HepG2 (cell line): ENCODE data around the gene APBB2. TPM values are rescaled to one million over a fixed set of nuclear protein-coding genes. Genes with fewer than 3 reads are reported as not detected.
A peak's percentile ranks its signal among the peaks of the same experiment; 100 is the strongest.

ENCODE experiments used
- CBX5 ChIP-seq: sonication (generic); formaldehyde crosslinking; IDR thresholded peaks from 2 replicates; pipeline ENCODE4 v1.4.0; 2020; ENCODE audit warnings: missing genetic modification reagents, borderline replicate concordance
- ELF3 ChIP-seq: IDR thresholded peaks from 2 replicates; pipeline ENCODE4 v1.6.1; 2016; ENCODE audit warnings: missing genetic modification reagents, missing compliant biosample characterization
- FOXO1 ChIP-seq: sonication (generic); formaldehyde crosslinking; IDR thresholded peaks from 2 replicates; pipeline ENCODE4 v1.4.0; 2020; ENCODE audit warnings: missing genetic modification reagents
- HES4 ChIP-seq: sonication (generic); formaldehyde crosslinking; IDR thresholded peaks from 2 replicates; pipeline ENCODE4 v1.9.0; 2021; ENCODE audit warnings: mild to moderate bottlenecking, missing genetic modification reagents, borderline replicate concordance
- HNRNPL ChIP-seq: fragments of 200-400 bp; formaldehyde crosslinking; IDR thresholded peaks from 2 replicates; pipeline ENCODE4 v1.6.1; 2017; ENCODE audit warnings: mild to moderate bottlenecking, low read depth, low read length
- HOXA5 ChIP-seq: sonication (generic); formaldehyde crosslinking; IDR thresholded peaks from 2 replicates; pipeline ENCODE4 v1.4.0; 2020; ENCODE audit warnings: missing genetic modification reagents
- KDM3A ChIP-seq: IDR thresholded peaks from 2 replicates; pipeline ENCODE4 v1.6.1; 2018; ENCODE audit warnings: low read depth, missing compliant biosample characterization
- KLF9 ChIP-seq: IDR thresholded peaks from 2 replicates; pipeline ENCODE4 v1.6.1; 2016; ENCODE audit warnings: low read depth
- NCOA2 ChIP-seq: sonication (generic); formaldehyde crosslinking; IDR thresholded peaks from 2 replicates; pipeline ENCODE4 v1.8.0; 2022; ENCODE audit warnings: inconsistent platforms
- NFAT5 ChIP-seq: sonication (generic); formaldehyde crosslinking; IDR thresholded peaks from 2 replicates; pipeline ENCODE4 v1.4.0; 2020; ENCODE audit warnings: missing genetic modification reagents
- NR0B2 ChIP-seq: sonication (generic); formaldehyde crosslinking; IDR thresholded peaks from 2 replicates; pipeline ENCODE4 v1.4.0; 2020; ENCODE audit warnings: mild to moderate bottlenecking, missing genetic modification reagents
- POLR2G ChIP-seq: fragments of 200-400 bp; formaldehyde crosslinking; IDR thresholded peaks from 2 replicates; pipeline ENCODE4 v1.6.1; 2018; ENCODE audit warnings: mild to moderate bottlenecking, low read depth, low read length, moderate library complexity
- REXO4 ChIP-seq: sonication (generic); formaldehyde crosslinking; IDR thresholded peaks from 2 replicates; pipeline ENCODE4 v1.8.0; 2022; ENCODE audit warnings: missing genetic modification reagents, mild to moderate bottlenecking, borderline replicate concordance
- SATB2 ChIP-seq: sonication (generic); formaldehyde crosslinking; IDR thresholded peaks from 2 replicates; pipeline ENCODE4 v1.5.0; 2020; ENCODE audit warnings: missing genetic modification reagents
- SMAD1 ChIP-seq: sonication (generic); formaldehyde crosslinking; IDR thresholded peaks from 2 replicates; pipeline ENCODE4 v1.4.0; 2020; ENCODE audit warnings: missing genetic modification reagents, low read depth, mild to moderate bottlenecking, borderline replicate concordance
- SRY ChIP-seq: sonication (generic); formaldehyde crosslinking; IDR thresholded peaks from 2 replicates; pipeline ENCODE4 v1.8.0; 2022; ENCODE audit warnings: mild to moderate bottlenecking, missing genetic modification reagents
- ZBTB42 ChIP-seq: sonication (generic); formaldehyde crosslinking; IDR thresholded peaks from 2 replicates; pipeline ENCODE4 v1.5.0; 2020; ENCODE audit warnings: mild to moderate bottlenecking, missing genetic modification reagents
- ZNF44 ChIP-seq: sonication (generic); formaldehyde crosslinking; IDR thresholded peaks from 2 replicates; pipeline ENCODE4 v1.5.1; 2020; ENCODE audit warnings: mild to moderate bottlenecking, missing genetic modification reagents
- ZNF512 ChIP-seq: sonication (generic); formaldehyde crosslinking; IDR thresholded peaks from 2 replicates; pipeline ENCODE4 v1.4.0; 2020; ENCODE audit warnings: mild to moderate bottlenecking, missing genetic modification reagents
- ZNF549 ChIP-seq: sonication (generic); formaldehyde crosslinking; IDR thresholded peaks from 2 replicates; pipeline ENCODE4 v1.5.0; 2020; ENCODE audit warnings: missing genetic modification reagents
- ZNF556 ChIP-seq: sonication (generic); formaldehyde crosslinking; IDR thresholded peaks from 2 replicates; pipeline ENCODE4 v1.4.0; 2020; ENCODE audit warnings: mild to moderate bottlenecking, missing genetic modification reagents, borderline replicate concordance
- ZNF576 ChIP-seq: sonication (generic); formaldehyde crosslinking; IDR thresholded peaks from 2 replicates; pipeline ENCODE4 v1.4.0; 2020; ENCODE audit warnings: mild to moderate bottlenecking, missing genetic modification reagents
- ZSCAN22 ChIP-seq: sonication (generic); formaldehyde crosslinking; IDR thresholded peaks from 2 replicates; pipeline ENCODE4 v1.4.0; 2020; ENCODE audit warnings: mild to moderate bottlenecking, missing genetic modification reagents
- polyA plus RNA-seq, 8 experiments: library from polyadenylated mRNA; depleted of rRNA in 3 of 8; stranded (reverse) in 7 of 8; unstranded in 1 of 8; fragments of >200 nt; fragmentation: Illumina TruSeq in 4 of 8; extraction: Trizol in 4 of 8; gene quantifications; 2 replicates each; pipeline versions ENCODE4 v1.2.1 to v1.2.3, GENCODE V29; 2011 to 2016; ENCODE audit warnings: low read depth in 4 of 8, missing spikeins in 1 of 8, mixed read lengths in 1 of 8; ENCODE audit not compliant: insufficient read depth in 1 of 8
- total RNA-seq, 5 experiments: library from RNA; depleted of rRNA; stranded (reverse); fragments of >200 nt; fragmentation: Illumina TruSeq; extraction: Trizol; gene quantifications; 2 replicates each; pipeline ENCODE4 v1.2.3, GENCODE V29; 2016; ENCODE audit warnings: low read depth in 1 of 5

Gene APBB2
- total and polyA plus RNA-seq, 2 of the 13 experiments (the other 11 are each of a cell fraction or from before 2014, with no cell fraction given): 11.7 to 17.0 TPM

- TF ChIP-seq POLR2G (peak; percentile 95), ZSCAN22 (no peak; the same call in 1 of the 2 replicates), NFAT5 (no peak), REXO4 (no peak), ELF3 (CRISPR knock-in tag) (peak; percentile 89), KDM3A (CRISPR knock-in tag) (peak; percentile 85; the same call in 1 of the 2 replicates), ZNF44 (CRISPR knock-in tag) (no peak), FOXO1 (peak; percentile 34; the same call in 1 of the 2 replicates), ZNF556 (CRISPR knock-in tag) (peak; percentile 95), NR0B2 (CRISPR knock-in tag) (no peak), NCOA2 (CRISPR knock-in tag) (no peak), CBX5 (CRISPR knock-in tag) (peak; percentile 86), ZNF549 (CRISPR knock-in tag) (no peak), ZNF512 (CRISPR knock-in tag) (0 out of 2 replicates have a peak, but pooled peaks have one; percentile 58), SMAD1 (CRISPR knock-in tag) (0 out of 2 replicates have a peak, but pooled peaks have one; percentile 70), HES4 (CRISPR knock-in tag) (no peak), ZNF576 (CRISPR knock-in tag) (no peak), ZBTB42 (no peak), KLF9 (CRISPR knock-in tag) (no peak), SRY (0 out of 2 replicates have a peak, but pooled peaks have one; percentile 72), HOXA5 (CRISPR knock-in tag) (peak; percentile 94), SATB2 (CRISPR knock-in tag) (no peak), HNRNPL (0 out of 2 replicates have a peak, but pooled peaks have one; percentile 42)
Observed at GRCh38 chr4:41216294-41217019, 2.1 kb upstream of the APBB2 start (continued).
